BE2C (cell line): ENCODE measurements around the gene SRGAP1.
"Not testable (repeated sequence)": the region's sequence is repeated elsewhere in the genome, so short reads cannot be mapped to it uniquely, and the experiment has no call there.

Experiments
- DNase-seq: peaks from one replicate; pipeline ENCODE4 v3.0.0-alpha.2; 2020
- H3K27me3 ChIP-seq: fragments of 250-450 bp; sonication (Bioruptor Pico); 2 replicates; pipeline ENCODE4 v1.5.1; 2020; ENCODE audit warnings: mild to moderate bottlenecking
- H3K36me3 ChIP-seq: fragments of 250-450 bp; sonication (Bioruptor Pico); 2 replicates; pipeline ENCODE4 v1.5.1; 2020; ENCODE audit warnings: mild to moderate bottlenecking
- H3K4me1 ChIP-seq: fragments of 250-450 bp; sonication (Bioruptor Pico); 2 replicates; pipeline ENCODE4 v1.5.1; 2020
- H3K4me3 ChIP-seq: 2 replicates; pipeline ENCODE4 v1.5.1; 2011; ENCODE audit warnings: low read depth, low read length
- H3K9me3 ChIP-seq: fragments of 250-450 bp; sonication (Bioruptor Pico); 2 replicates; pipeline ENCODE4 v1.5.1; 2020
- TF ChIP-seq, protein P1 (sequence below): IDR thresholded peaks from 2 replicates; pipeline ENCODE4 v1.5.1; 2012; ENCODE audit warnings: mild to moderate bottlenecking, low read depth, low read length

Gene SRGAP1

DNA sequence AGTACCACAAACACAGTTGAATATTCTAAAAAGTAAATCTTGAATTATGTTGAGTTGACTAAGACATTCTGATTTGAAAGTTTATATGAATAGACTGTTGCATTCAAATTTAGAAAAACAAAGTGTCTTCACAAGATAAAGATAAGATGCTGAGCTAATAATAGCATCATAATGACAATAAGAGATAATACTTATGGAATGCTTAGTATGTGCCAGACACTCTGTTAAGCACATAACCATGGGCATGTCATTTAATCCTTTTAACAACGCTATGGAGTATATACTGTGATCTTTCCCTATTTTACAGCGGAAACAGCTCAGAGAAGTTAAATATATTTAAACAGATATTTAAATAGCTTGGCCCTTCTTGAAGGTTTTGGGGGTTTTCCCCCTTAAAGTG, 163.4 kb downstream of the SRGAP1 start:
- H3K36me3 ChIP-seq, result no peaks in the 10 kb centered on the region
- TF ChIP-seq, protein P1, sequence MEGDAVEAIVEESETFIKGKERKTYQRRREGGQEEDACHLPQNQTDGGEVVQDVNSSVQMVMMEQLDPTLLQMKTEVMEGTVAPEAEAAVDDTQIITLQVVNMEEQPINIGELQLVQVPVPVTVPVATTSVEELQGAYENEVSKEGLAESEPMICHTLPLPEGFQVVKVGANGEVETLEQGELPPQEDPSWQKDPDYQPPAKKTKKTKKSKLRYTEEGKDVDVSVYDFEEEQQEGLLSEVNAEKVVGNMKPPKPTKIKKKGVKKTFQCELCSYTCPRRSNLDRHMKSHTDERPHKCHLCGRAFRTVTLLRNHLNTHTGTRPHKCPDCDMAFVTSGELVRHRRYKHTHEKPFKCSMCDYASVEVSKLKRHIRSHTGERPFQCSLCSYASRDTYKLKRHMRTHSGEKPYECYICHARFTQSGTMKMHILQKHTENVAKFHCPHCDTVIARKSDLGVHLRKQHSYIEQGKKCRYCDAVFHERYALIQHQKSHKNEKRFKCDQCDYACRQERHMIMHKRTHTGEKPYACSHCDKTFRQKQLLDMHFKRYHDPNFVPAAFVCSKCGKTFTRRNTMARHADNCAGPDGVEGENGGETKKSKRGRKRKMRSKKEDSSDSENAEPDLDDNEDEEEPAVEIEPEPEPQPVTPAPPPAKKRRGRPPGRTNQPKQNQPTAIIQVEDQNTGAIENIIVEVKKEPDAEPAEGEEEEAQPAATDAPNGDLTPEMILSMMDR, result no peak
- H3K4me3 ChIP-seq, result no peak overlapping the region
- DNase-seq, result no peak
- peaks cover 6% of the 10 kb centered on the region for H3K4me1 ChIP-seq
- no peaks in the 10 kb centered on the region for H3K9me3 ChIP-seq
- H3K27me3 ChIP-seq, result no peaks in the 10 kb centered on the region

GRCh38 chr12:64008596-64008995, 164.1 kb downstream of the SRGAP1 start:
- no peaks in the 10 kb centered on the region for H3K27me3 ChIP-seq
- peaks cover 6% of the 10 kb centered on the region for H3K4me1 ChIP-seq
- no peak overlapping the region for H3K4me3 ChIP-seq
- DNase-seq, result no peak
- H3K36me3 ChIP-seq, result no peaks in the 10 kb centered on the region
- no peaks in the 10 kb centered on the region for H3K9me3 ChIP-seq
- TF ChIP-seq, protein P1, result no peak

GRCh38 chr12:64009321-64010068, 165.0 kb downstream of the SRGAP1 start:
- Histone ChIP-seq H3K4me3 (no peak overlapping the region), H3K36me3 (no peaks in the 10 kb centered on the region), H3K27me3 (no peaks in the 10 kb centered on the region), H3K9me3 (no peaks in the 10 kb centered on the region), H3K4me1 (peaks cover 6% of the 10 kb centered on the region)
- no peak for DNase-seq
- TF ChIP-seq, protein P1, result no peak

DNA sequence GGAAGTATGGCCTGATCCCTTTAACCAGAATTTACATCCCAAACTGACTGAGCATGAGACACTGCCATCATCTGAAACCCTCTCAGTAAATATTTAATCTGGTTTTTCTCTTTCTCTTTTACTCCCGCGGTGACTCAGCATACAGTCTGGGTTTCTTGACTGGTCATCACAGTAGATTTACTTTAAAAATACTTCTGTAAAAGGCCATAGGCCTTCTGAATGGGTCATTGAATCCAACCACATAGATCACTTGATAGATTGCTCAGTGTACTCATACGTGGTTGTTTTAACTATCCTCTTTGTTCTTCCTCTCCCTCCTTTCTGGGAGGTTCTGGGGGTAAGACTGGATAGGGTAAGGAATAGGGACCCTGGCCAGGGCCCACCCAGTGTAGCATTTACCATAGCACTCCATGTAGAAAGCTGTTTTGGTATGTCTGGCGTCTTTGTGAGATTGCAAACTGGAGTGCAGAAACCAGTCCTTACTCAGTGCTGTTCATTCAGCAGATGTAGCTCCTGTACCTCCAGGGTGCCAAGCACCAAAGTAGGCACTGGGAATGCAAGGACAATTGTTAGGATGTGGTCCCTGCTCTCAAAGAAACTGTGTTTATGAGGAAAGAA, 165.7 kb downstream of the SRGAP1 start:
- no peaks in the 10 kb centered on the region for H3K36me3 ChIP-seq
- DNase-seq, result no peak

GRCh38 chr12:64016521-64016920, 172.0 kb downstream of the SRGAP1 start:
- Histone ChIP-seq H3K36me3 (no peaks in the 10 kb centered on the region; the same call in 1 of the 2 replicates), H3K27me3 (no peaks in the 10 kb centered on the region), H3K4me1 (peaks cover 6% of the 10 kb centered on the region; the same call in 1 of the 2 replicates), H3K9me3 (no peaks in the 10 kb centered on the region), H3K4me3 (no peak overlapping the region)
- TF ChIP-seq, protein P1, result no peak
- DNase-seq, result no peak

More for the DNA sequence above, 165.7 kb downstream of the SRGAP1 start:
- Histone ChIP-seq H3K9me3 (no peaks in the 10 kb centered on the region), H3K4me3 (no peak overlapping the region), H3K27me3 (no peaks in the 10 kb centered on the region), H3K4me1 (peaks cover 6% of the 10 kb centered on the region)
- TF ChIP-seq, protein P1, result no peak

DNA sequence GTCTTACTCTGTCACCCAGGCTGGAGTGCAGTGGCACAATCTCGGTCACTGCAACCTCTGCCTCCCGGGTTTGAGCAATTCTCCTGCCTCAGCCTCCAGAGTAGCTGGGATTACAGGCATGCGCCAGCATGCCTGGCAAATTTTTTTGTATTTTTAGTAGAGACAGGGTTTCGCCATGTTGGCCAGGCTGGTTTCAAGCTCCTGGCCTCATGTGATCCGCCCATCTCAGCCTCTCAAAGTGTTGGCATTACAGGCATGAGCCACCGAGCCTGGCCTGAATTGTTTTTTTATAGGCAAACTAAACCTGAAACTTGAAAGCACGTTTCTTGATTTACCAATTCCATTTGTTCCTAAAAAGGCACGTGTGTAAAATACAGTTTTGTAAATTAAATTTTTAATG, 173.6 kb downstream of the SRGAP1 start:
- DNase-seq, H3K27me3 ChIP-seq, H3K36me3 ChIP-seq, H3K4me1 ChIP-seq, H3K9me3 ChIP-seq, H3K4me3 ChIP-seq: not testable (repeated sequence)
